Measurements from ENCODE around the gene TMEM234.
A peak's percentile ranks its signal among the peaks of the same experiment; 100 is the strongest.

Gene TMEM234

DNA sequence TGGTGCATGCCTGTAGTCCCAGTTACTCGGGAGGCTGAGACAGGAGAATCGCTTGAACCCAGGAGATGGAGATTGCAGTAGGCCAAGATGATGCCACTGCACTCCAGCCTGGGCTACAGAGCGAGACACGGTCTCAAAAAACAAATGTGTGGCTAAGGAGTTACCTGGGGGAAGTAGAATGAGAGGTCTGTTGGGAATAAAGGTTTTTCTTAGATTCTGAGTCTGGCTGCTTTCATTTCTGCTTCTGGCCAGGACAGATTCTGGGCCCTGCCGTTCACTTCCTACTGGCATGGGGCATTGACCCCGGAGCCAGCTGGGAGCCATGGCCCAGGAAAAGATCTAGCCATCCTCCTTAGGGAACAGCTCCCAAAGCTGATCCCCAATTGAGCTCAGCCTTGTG is 13.7 kb downstream of the TMEM234 start:
- TF ChIP-seq, protein P1, sequence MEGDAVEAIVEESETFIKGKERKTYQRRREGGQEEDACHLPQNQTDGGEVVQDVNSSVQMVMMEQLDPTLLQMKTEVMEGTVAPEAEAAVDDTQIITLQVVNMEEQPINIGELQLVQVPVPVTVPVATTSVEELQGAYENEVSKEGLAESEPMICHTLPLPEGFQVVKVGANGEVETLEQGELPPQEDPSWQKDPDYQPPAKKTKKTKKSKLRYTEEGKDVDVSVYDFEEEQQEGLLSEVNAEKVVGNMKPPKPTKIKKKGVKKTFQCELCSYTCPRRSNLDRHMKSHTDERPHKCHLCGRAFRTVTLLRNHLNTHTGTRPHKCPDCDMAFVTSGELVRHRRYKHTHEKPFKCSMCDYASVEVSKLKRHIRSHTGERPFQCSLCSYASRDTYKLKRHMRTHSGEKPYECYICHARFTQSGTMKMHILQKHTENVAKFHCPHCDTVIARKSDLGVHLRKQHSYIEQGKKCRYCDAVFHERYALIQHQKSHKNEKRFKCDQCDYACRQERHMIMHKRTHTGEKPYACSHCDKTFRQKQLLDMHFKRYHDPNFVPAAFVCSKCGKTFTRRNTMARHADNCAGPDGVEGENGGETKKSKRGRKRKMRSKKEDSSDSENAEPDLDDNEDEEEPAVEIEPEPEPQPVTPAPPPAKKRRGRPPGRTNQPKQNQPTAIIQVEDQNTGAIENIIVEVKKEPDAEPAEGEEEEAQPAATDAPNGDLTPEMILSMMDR (conservative IDR thresholded peaks at IDR 0.05; ENCODE audit: low read depth, low read length): no peak
- H3K4me3 ChIP-seq (ENCODE audit: low read depth, low read length): no peak overlapping the region
- DNase-seq (ENCODE audit: low read depth): no peak

DNA sequence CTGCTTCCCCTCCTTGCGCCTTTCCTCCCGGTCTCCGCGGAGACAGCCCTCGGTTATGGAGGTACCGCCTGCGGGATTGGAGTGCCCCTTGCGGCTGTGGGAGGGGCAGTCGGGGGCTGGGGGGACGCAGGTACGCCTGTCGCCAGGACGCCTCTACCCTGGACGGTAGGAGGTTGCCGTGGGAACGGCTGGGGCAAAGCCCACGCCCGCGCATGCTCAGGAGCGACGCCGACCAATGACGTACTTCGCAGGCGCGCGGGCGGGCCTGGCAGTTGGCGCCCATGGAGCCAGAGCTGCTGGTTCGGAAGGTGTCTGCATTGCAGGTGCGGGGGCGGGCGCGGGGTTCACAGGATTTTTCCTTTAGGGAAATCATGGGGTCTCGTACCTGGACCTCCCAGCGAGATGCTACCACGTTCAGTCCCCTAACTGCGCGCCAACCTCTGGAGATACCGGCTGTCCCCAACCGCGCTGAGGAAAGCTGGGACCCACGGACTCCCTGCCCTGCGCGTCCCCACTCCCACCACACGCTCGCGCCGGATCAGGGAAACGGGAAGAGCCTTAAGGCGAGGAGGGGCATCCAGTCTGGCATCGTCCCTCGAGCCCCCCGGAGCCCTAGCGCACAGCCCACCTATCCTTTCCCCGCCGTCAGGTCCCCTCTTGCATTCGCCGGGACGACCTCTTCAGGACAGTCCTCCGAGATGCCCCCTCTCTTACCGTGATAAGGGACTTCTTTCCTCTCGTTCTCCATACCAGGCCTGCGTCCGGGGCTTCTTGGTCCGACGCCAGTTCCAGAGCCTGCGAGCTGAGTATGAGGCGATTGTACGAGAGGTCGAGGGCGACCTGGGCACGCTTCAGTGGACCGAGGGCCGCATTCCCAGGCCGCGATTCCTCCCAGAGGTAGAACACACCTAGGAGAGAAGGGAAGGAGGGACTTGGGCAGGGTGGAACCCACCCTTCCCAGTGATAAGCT is 16.5 kb downstream of the TMEM234 start, which contains the start of gene IQCC:
TSS of gene IQCC (plus strand) at position 271 of the 970 bp plus-strand sequence. CDS start at position 282, 11 bp downstream.
- peak within 1 kb of the TSS; percentile 76 for H3K4me3 ChIP-seq (ENCODE audit: low read depth, low read length)
- TF ChIP-seq, protein P1 (conservative IDR thresholded peaks at IDR 0.05; ENCODE audit: low read depth, low read length): no peak
- peak; percentile 81 for DNase-seq (ENCODE audit: low read depth)

DNA sequence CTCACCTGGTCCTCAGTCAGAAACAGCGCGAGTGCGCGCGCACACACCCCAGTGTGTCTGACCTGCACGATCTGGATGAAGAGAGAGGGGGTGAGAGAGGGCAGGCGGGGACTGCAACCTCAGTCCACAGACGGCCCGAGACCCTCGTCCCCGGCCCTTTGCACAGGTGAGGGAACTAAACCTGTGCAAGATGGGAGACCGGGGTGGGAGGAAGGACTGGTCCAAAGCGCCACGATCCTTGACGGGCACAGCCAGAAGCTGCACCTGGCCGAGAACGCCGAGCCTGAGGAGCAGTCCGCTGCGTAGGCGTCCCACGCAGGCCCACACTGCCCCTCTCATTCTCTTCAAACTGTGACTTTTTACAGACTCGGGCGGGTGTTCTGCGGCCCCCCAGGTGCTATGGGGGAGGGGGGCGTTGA is 17.2 kb downstream of the TMEM234 start:
- TF ChIP-seq, protein P1 (conservative IDR thresholded peaks at IDR 0.05; ENCODE audit: low read depth, low read length): no peak
- DNase-seq (ENCODE audit: low read depth): no peak
- H3K4me3 ChIP-seq (ENCODE audit: low read depth, low read length): peak overlapping the region; percentile 76

DNA sequence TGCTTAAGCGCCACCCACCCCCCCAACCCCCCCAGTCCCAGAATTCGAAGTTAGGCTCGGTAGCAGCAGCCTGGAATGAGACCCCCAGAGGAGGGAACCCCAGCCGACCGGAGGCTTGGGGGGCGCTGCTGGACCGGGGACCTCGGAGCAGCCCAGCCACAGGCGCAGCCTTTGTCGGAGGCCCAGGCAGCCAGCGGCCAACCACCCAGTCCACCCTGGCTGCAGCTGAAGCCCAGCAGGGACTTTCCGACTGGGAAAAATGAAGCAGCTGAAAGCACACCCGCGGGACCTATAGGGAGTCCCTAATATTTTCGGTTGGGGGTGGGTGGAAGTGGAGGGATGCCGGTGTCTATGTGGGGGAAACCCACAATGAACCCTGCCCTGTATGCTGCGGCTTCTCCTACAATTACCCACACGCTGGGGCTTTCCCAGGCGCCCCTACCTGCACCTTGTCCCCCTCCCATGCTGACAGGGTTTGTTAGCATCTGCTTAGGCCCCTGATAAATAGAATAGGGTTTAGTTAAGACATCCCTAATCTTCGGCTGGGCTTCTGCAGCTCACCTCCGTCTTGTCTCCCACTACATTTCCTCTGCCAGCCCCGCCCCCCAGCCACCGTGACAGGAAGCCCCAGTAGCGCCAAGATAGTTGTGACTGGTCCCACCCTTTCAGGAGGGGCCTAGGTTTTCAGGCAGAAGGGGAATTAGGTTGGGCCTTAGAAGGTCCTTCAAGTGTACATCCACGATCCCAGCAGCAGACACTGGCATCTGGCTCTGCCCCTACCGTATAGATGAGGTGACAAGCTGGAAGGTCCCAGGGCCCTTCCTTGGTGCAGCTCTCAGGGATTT is 20.9 kb downstream of the TMEM234 start:
- TF ChIP-seq, protein P1 (conservative IDR thresholded peaks at IDR 0.05; ENCODE audit: low read depth, low read length): no peak
- peak; percentile 72 for DNase-seq (ENCODE audit: low read depth)
- peak overlapping the region; percentile 72 for H3K4me3 ChIP-seq (ENCODE audit: low read depth, low read length)

DNA sequence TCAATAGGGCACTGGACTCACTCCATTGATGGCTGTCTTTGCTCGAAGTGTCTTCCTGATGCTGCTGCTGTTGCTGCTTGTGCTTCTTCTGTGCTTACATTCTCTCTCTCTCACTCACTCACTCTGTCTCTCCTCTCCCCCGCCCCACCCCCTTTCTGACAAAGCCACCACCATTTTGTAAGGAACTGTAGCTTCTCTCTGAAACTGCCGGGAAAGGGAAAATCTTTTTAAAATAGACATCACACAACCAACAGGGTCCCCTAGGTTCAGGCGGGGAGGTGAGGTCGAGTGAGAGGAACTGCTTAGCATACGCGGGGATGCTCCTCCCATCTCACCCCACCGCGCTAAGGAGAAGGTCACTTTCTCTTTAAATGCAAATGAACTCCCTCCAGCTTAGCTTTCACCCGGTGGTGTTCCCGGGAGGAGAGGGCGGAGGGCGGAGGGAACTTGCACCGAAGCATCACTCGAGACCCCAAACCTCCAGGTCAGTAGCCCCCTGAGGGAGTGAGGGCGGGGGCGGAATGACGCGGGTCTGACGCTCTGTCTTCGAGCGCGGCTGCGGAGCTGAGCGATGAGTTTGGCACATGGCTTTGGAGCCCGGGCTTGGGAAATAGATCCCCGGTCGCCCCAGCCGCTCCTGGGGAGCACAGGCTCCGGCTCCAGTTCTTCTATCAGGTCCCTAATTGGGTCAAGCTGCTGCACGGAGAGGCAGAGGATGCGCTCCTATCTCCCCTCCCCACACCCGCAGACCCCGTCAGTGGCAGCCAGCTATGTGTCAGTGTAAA is 21.7 kb downstream of the TMEM234 start, which contains the start of gene CCDC28B:
TSS of gene CCDC28B (plus strand) at position 370 of the 785 bp plus-strand sequence. CDS start 1,341 bp downstream, outside the sequence.
- TF ChIP-seq, protein P1 (conservative IDR thresholded peaks at IDR 0.05; ENCODE audit: low read depth, low read length): no peak
- peak; percentile 77 for DNase-seq (ENCODE audit: low read depth)
- H3K4me3 ChIP-seq (ENCODE audit: low read depth, low read length): peak within 1 kb of the TSS; percentile 72

DNA sequence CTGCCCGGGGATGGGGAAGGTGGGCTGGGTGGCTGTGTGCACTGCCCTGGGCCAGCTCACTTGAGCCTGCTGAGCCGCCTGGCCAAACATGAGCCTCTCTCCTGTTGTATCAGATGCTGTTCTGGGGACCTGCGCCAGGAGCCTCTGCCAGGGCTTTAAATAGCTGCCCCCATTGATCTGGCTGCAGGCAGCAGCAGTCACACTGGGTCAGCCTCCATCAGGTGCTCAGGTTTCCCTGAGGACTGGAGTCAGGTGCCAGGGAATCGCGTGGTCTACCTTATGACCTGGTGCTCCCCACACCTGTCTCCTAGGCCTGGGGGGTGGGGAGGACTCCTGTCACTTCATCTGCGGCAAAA is 22.5 kb downstream of the TMEM234 start:
- TF ChIP-seq, protein P1 (conservative IDR thresholded peaks at IDR 0.05; ENCODE audit: low read depth, low read length): no peak
- peak overlapping the region; percentile 72 for H3K4me3 ChIP-seq (ENCODE audit: low read depth, low read length)
- DNase-seq (ENCODE audit: low read depth): no peak
